GM23338 (cell line): ENCODE results near the gene TWSG1. TPM values are rescaled to one million over a fixed set of nuclear protein-coding genes. Genes with fewer than 3 reads are reported as not detected.

Experiments
- ATAC-seq: fragments of 200-7000 bp; cut with Tn5 transposase; 3 replicates; pipeline ENCODE4 v1.9.1; 2020
- DNase-seq: peaks from one replicate; pipeline ENCODE4 v3.0.0-alpha.2; 2015; ENCODE audit warnings: low spot score
- H2AFZ ChIP-seq: fragments of 200-600 bp; sonication (generic); 2 replicates; pipeline ENCODE4 v1.8.0; 2016; ENCODE audit warnings: antibody characterized with exemption, mild to moderate bottlenecking, moderate library complexity
- H3F3A ChIP-seq: fragments of 200-600 bp; sonication (generic); replicated peaks from 2 replicates; pipeline ENCODE4 v1.8.0; 2017; ENCODE audit warnings: antibody characterized with exemption, mixed run types, low read depth
- H3K27ac ChIP-seq: fragments of 200-600 bp; sonication (generic); 2 replicates; pipeline ENCODE4 v1.6.1; 2016; ENCODE audit warnings: low read depth
- H3K27me3 ChIP-seq: fragments of 200-600 bp; sonication (generic); 2 replicates; pipeline ENCODE4 v1.8.0; 2016; ENCODE audit warnings: mild to moderate bottlenecking, mixed run types, moderate library complexity; ENCODE audit not compliant: insufficient read depth
- H3K36me3 ChIP-seq: fragments of 200-600 bp; sonication (generic); 2 replicates; pipeline ENCODE4 v1.8.0; 2016; ENCODE audit warnings: mild to moderate bottlenecking; ENCODE audit not compliant: insufficient read depth
- H3K4me1 ChIP-seq: fragments of 200-600 bp; sonication (generic); 2 replicates; pipeline ENCODE4 v1.8.0; 2016; ENCODE audit warnings: mild to moderate bottlenecking, moderate library complexity; ENCODE audit not compliant: insufficient read depth
- H3K4me2 ChIP-seq: fragments of 200-600 bp; sonication (generic); 2 replicates; pipeline ENCODE4 v1.7.1; 2017; ENCODE audit warnings: mixed run types
- H3K4me3 ChIP-seq: fragments of 200-600 bp; sonication (generic); 2 replicates; pipeline ENCODE4 v1.6.1; 2016; ENCODE audit warnings: mixed run types
- H3K79me2 ChIP-seq: fragments of 200-600 bp; sonication (generic); replicated peaks from 2 replicates; pipeline ENCODE4 v1.8.0; 2017; ENCODE audit warnings: mild to moderate bottlenecking; ENCODE audit not compliant: insufficient read depth
- H3K9me2 ChIP-seq: fragments of 200-600 bp; sonication (generic); 2 replicates; pipeline ENCODE4 v1.8.0; 2017; ENCODE audit not compliant: insufficient read depth
- H4K20me1 ChIP-seq: fragments of 200-600 bp; sonication (generic); replicated peaks from 2 replicates; pipeline ENCODE4 v1.8.0; 2017; ENCODE audit warnings: mild to moderate bottlenecking; ENCODE audit not compliant: insufficient read depth
- H3K27ac Mint-ChIP-seq: 2 replicates; pipeline ENCODE4 v1.8.0; 2020; ENCODE audit warnings: inconsistent platforms, mild to moderate bottlenecking, moderate library complexity, mixed read lengths
- H3K27me3 Mint-ChIP-seq: 3 replicates; pipeline ENCODE4 v1.8.0; 2022; ENCODE audit warnings: low read depth, mild to moderate bottlenecking, moderate library complexity, mixed read lengths, inconsistent platforms; ENCODE audit not compliant: insufficient read depth, poor library complexity
- H3K36me3 Mint-ChIP-seq: 3 replicates; pipeline ENCODE4 v1.8.0; 2021; ENCODE audit warnings: low read depth, mild to moderate bottlenecking, inconsistent platforms, moderate library complexity, mixed read lengths
- H3K4me1 Mint-ChIP-seq: 3 replicates; pipeline ENCODE4 v1.8.0; 2020; ENCODE audit warnings: mild to moderate bottlenecking, inconsistent platforms, mixed read lengths
- H3K4me3 Mint-ChIP-seq: 3 replicates; pipeline ENCODE4 v1.8.0; 2021; ENCODE audit warnings: moderate library complexity, mild to moderate bottlenecking, inconsistent platforms, mixed read lengths
- H3K9me3 Mint-ChIP-seq: 3 replicates; pipeline ENCODE4 v1.8.0; 2020; ENCODE audit warnings: moderate library complexity, mild to moderate bottlenecking, inconsistent platforms, mixed read lengths
- CREB1 ChIP-seq: fragments of 250-450 bp; sonication (Bioruptor Pico); IDR thresholded peaks from 2 replicates; pipeline ENCODE4 v1.5.0; 2020; ENCODE audit warnings: low read depth, mild to moderate bottlenecking, moderate library complexity
- ETS1 ChIP-seq: IDR thresholded peaks from 2 replicates; pipeline ENCODE4 v1.6.1; 2016; ENCODE audit warnings: antibody characterized with exemption
- EZH2 ChIP-seq: fragments of 200-600 bp; sonication (generic); IDR thresholded peaks from one replicate; pipeline ENCODE4 v1.8.0; 2017; ENCODE audit warnings: antibody characterized with exemption, mild to moderate bottlenecking, low read depth; ENCODE audit not compliant: unreplicated experiment
- EZH2phosphoT487 ChIP-seq: fragments of 200-600 bp; sonication (generic); IDR thresholded peaks from one replicate; pipeline ENCODE4 v1.8.1; 2018; ENCODE audit warnings: antibody characterized with exemption; ENCODE audit not compliant: unreplicated experiment
- JUNB ChIP-seq: IDR thresholded peaks from one replicate; pipeline ENCODE4 v1.6.1; 2016; ENCODE audit warnings: antibody characterized with exemption; ENCODE audit not compliant: unreplicated experiment
- NANOG ChIP-seq: IDR thresholded peaks from 2 replicates; pipeline ENCODE4 v1.6.1; 2016; ENCODE audit warnings: antibody characterized with exemption, borderline replicate concordance
- REST ChIP-seq: IDR thresholded peaks from one replicate; pipeline ENCODE4 v1.6.1; 2018; ENCODE audit warnings: antibody characterized with exemption; ENCODE audit not compliant: unreplicated experiment
- STAT1 ChIP-seq: IDR thresholded peaks from one replicate; pipeline ENCODE4 v1.6.1; 2016; ENCODE audit warnings: antibody characterized with exemption; ENCODE audit not compliant: unreplicated experiment
- ZNF114 ChIP-seq: fragments of 250-450 bp; sonication (Bioruptor Pico); IDR thresholded peaks from 2 replicates; pipeline ENCODE4 v1.5.0; 2020; ENCODE audit warnings: mild to moderate bottlenecking, moderate library complexity
- ZNF462 ChIP-seq: fragments of 250-450 bp; sonication (Bioruptor Pico); IDR thresholded peaks from 2 replicates; pipeline ENCODE4 v1.5.0; 2020; ENCODE audit warnings: mild to moderate bottlenecking, moderate library complexity
- polyA plus RNA-seq: library from polyadenylated mRNA; unstranded; fragments of >200 nt; fragmentation: Nextera tagmentation; extraction: Ambion mirVana; gene quantifications from 2 replicates; pipeline ENCODE4 v1.2.1, GENCODE V29; 2016
- total RNA-seq: library from RNA; depleted of rRNA; stranded (reverse); fragments of >200 nt; shearing (Covaris generic); gene quantifications from 2 replicates; pipeline ENCODE4 v1.2.3, GENCODE V29; 2014

The TWSG1 gene
- total and polyA plus RNA-seq, 2 experiments from 2014 or later, result 11.5 to 29.1 TPM

- Mint-ChIP-seq H3K4me3 (no peak overlapping the region), H3K36me3 (peaks cover 7% of the 10 kb centered on the region; the same call in 2 of the 3 replicates), H3K27ac (no peak overlapping the region), H3K4me1 (peaks cover 10% of the 10 kb centered on the region), H3K27me3 (peaks cover 3% of the 10 kb centered on the region), H3K9me3 (no peaks in the 10 kb centered on the region; the same call in 2 of the 3 replicates)
- peaks cover 11% of the 10 kb centered on the region for H3K4me1 ChIP-seq
- no peak for DNase-seq
- H3K4me2 ChIP-seq, result peak overlapping the region; percentile 36
- TF ChIP-seq ZNF114, result no peak
- TF ChIP-seq STAT1, result no peak
- TF ChIP-seq JUNB, result no peak
- H3K9me2 ChIP-seq, result no peaks in the 10 kb centered on the region
- H3F3A ChIP-seq, result no peaks in the 10 kb centered on the region
- no peaks in the 10 kb centered on the region for H4K20me1 ChIP-seq
- no peaks in the 10 kb centered on the region for H3K36me3 ChIP-seq
- H3K27me3 ChIP-seq, result no peaks in the 10 kb centered on the region
- no peaks in the 10 kb centered on the region for H3K79me2 ChIP-seq
- ATAC-seq, result peak; percentile 55
- no peak overlapping the region for H2AFZ ChIP-seq
- H3K27ac ChIP-seq, result 0 out of 2 replicates have a peak overlapping the region, but pooled peaks have one; percentile 18
- H3K4me3 ChIP-seq, result no peak overlapping the region
Measured at GRCh38 chr18:9380621-9381395, 46.2 kb downstream of the TWSG1 start.

- Histone ChIP-seq H3K79me2 (no peaks in the 10 kb centered on the region), H3K36me3 (no peaks in the 10 kb centered on the region), H3F3A (no peaks in the 10 kb centered on the region), H3K4me2 (no peak overlapping the region), H3K4me3 (no peak overlapping the region), H3K27ac (no peak overlapping the region), H4K20me1 (no peaks in the 10 kb centered on the region), H3K27me3 (no peaks in the 10 kb centered on the region), H3K9me2 (no peaks in the 10 kb centered on the region; the same call in 1 of the 2 replicates), H3K4me1 (no peaks in the 10 kb centered on the region), H2AFZ (no peak overlapping the region)
- ATAC-seq (no peak), DNase-seq (no peak)
- peaks cover 2% of the 10 kb centered on the region for H3K27me3 Mint-ChIP-seq
- peaks cover 9% of the 10 kb centered on the region for H3K9me3 Mint-ChIP-seq
- H3K4me1 Mint-ChIP-seq, result no peaks in the 10 kb centered on the region
- H3K36me3 Mint-ChIP-seq, result peaks cover 13% of the 10 kb centered on the region; the same call in 2 of the 3 replicates
- no peak overlapping the region for H3K27ac Mint-ChIP-seq
- H3K4me3 Mint-ChIP-seq, result no peak overlapping the region
- TF ChIP-seq NANOG (no peak), REST (no peak), STAT1 (no peak), EZH2phosphoT487 (no peak), EZH2 (no peak), ETS1 (no peak), ZNF462 (no peak), CREB1 (CRISPR knock-in tag) (no peak)
Measured at GRCh38 chr18:9386879-9387278, 52.3 kb downstream of the TWSG1 start.
